Left ventricle myocardium inferior (tissue), 1 donor: Measurements from ENCODE around the gene WIPF3. TPM values are rescaled to one million over a fixed set of nuclear protein-coding genes. Genes with fewer than 3 reads are reported as not detected.

Experiments
- DNase-seq: peaks from one replicate; pipeline ENCODE4 v3.0.0-alpha.2; 2020
- H3K27ac ChIP-seq: fragments of 200-600 bp; replicated peaks from 2 replicates; pipeline ENCODE4 v1.8.0; 2021
- H3K27me3 ChIP-seq: fragments of 200-600 bp; 2 replicates; pipeline ENCODE4 v1.8.0; 2021; ENCODE audit warnings: low read depth
- H3K36me3 ChIP-seq: fragments of 200-600 bp; 2 replicates; pipeline ENCODE4 v1.8.0; 2021
- H3K4me1 ChIP-seq: fragments of 200-600 bp; 2 replicates; pipeline ENCODE4 v1.8.0; 2021
- H3K4me3 ChIP-seq: fragments of 200-600 bp; 2 replicates; pipeline ENCODE4 v1.8.0; 2021; ENCODE audit warnings: mild to moderate bottlenecking, moderate library complexity
- H3K9me3 ChIP-seq: fragments of 200-600 bp; replicated peaks from 2 replicates; pipeline ENCODE4 v1.8.0; 2021
- intact Hi-C: fragments of 100-400 bp; cut with micrococcal nuclease; formaldehyde crosslinking; loops from one replicate; pipeline ENCODE4 v1.11.0; 2022
- total RNA-seq: library from RNA; stranded (reverse); fragmentation: NEBNext Ultra II Directional; extraction: Animal tissue kit (Norgen Biotek cat#: 25700); gene quantifications from one replicate; pipeline ENCODE4 v1.2.1, GENCODE V29; 2021
- TF ChIP-seq, protein P1 (sequence below): fragments of 200-600 bp; IDR thresholded peaks from 2 replicates; pipeline ENCODE4 v1.8.0; 2021; ENCODE audit warnings: antibody characterized with exemption, mild to moderate bottlenecking, borderline replicate concordance
- donor health status: DM: no; HTN: yes; CAD: no; lungs with severe emphysema.

The WIPF3 gene
- total RNA-seq, 1 donor from 2014 or later: 8.0 TPM

GRCh38 chr7:29962035-29962434 lies 155.7 kb downstream of the WIPF3 start:
- Histone ChIP-seq H3K9me3 (no peaks in the 10 kb centered on the region), H3K27me3 (no peaks in the 10 kb centered on the region), H3K27ac (no peak overlapping the region), H3K4me3 (no peak overlapping the region), H3K36me3 (no peaks in the 10 kb centered on the region), H3K4me1 (no peaks in the 10 kb centered on the region)
- intact Hi-C loops: no loop called here
- TF ChIP-seq, protein P1, sequence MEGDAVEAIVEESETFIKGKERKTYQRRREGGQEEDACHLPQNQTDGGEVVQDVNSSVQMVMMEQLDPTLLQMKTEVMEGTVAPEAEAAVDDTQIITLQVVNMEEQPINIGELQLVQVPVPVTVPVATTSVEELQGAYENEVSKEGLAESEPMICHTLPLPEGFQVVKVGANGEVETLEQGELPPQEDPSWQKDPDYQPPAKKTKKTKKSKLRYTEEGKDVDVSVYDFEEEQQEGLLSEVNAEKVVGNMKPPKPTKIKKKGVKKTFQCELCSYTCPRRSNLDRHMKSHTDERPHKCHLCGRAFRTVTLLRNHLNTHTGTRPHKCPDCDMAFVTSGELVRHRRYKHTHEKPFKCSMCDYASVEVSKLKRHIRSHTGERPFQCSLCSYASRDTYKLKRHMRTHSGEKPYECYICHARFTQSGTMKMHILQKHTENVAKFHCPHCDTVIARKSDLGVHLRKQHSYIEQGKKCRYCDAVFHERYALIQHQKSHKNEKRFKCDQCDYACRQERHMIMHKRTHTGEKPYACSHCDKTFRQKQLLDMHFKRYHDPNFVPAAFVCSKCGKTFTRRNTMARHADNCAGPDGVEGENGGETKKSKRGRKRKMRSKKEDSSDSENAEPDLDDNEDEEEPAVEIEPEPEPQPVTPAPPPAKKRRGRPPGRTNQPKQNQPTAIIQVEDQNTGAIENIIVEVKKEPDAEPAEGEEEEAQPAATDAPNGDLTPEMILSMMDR: no peak
- DNase-seq: no peak

- DNase-seq: no peak
- H3K4me3 ChIP-seq: no peak overlapping the region
- H3K4me1 ChIP-seq: no peaks in the 10 kb centered on the region
- H3K27me3 ChIP-seq: no peaks in the 10 kb centered on the region
- no peak overlapping the region for H3K27ac ChIP-seq
- H3K36me3 ChIP-seq: peaks cover 14% of the 10 kb centered on the region
- intact Hi-C loops: no loop called here
- H3K9me3 ChIP-seq: no peaks in the 10 kb centered on the region
- TF ChIP-seq, protein P1: no peak
Observed at GRCh38 chr7:29965030-29965429, 158.7 kb downstream of the WIPF3 start.

Other genes starting within 250 kb of the WIPF3 start
- not detected for gene PRR15, start 242.7 kb upstream of the WIPF3 start, total RNA-seq
- gene SCRN1, start 183.3 kb downstream of the WIPF3 start, total RNA-seq: 13.4 TPM
- gene FKBP14, start 220.2 kb downstream of the WIPF3 start, total RNA-seq: 12.0 TPM
- gene PLEKHA8, start 221.9 kb downstream of the WIPF3 start, total RNA-seq: 3.3 TPM